Iris pigment epithelial cell (primary cell): ENCODE results near the gene ARSB.
"Not testable (repeated sequence)": the region's sequence is repeated elsewhere in the genome, so short reads cannot be mapped to it uniquely, and the experiment has no call there.

Source experiments
- DNase-seq: peaks from one replicate; pipeline ENCODE4 v3.0.0-alpha.2; 2011; ENCODE audit warnings: low read depth

The ARSB gene

DNA sequence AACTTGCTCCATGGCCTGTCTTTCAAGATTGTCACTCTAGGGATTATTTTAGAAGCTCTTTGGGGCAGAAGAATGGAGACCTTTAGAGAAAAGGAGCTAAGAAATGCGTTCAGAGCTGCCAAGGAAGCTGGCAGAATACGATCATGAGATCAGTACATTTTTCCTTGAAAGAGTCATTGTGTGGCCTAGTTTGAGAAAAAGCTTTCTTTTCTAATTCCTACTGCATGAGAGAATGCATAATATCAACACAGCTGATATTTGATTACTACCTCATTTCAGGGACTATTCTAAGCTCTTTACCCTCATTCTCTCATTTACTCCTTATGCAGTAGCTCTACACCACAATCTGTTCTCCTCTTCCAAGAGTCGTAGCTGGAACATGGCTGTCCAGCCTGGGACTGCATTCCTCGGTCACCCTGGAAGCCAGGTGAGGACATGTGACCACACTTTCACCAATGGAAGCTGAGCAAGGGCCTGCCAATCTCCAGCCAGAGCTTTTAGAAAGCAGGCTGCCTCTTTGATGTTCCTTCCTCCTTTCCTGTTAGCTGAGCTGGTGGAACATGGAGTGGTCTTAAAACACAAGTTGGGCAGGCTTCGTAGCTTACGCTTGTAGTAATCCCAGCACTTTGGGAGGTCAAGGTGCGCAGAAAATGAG, 237.3 kb downstream of the ARSB start:
- DNase-seq, result peak; percentile 92

DNA sequence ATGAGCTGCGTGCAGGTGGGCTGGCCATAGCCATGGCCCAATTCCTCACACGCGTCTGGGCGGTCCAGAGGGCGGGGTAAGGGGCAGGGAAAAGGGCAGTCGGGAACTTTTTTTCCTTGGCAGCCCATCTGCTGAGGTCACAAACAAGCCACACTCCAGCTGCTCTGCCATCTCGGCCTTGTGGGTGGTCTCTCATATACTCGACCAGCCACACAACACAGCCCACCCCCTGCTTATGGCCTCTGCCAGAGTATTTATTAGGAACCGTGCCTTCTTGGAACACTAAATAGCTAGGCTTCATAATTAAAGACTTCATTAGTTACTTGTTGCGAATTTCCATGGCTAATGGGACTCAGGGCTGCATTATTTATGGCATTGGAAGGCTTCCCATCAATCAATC, 238.1 kb downstream of the ARSB start:
- DNase-seq, result no peak

DNA sequence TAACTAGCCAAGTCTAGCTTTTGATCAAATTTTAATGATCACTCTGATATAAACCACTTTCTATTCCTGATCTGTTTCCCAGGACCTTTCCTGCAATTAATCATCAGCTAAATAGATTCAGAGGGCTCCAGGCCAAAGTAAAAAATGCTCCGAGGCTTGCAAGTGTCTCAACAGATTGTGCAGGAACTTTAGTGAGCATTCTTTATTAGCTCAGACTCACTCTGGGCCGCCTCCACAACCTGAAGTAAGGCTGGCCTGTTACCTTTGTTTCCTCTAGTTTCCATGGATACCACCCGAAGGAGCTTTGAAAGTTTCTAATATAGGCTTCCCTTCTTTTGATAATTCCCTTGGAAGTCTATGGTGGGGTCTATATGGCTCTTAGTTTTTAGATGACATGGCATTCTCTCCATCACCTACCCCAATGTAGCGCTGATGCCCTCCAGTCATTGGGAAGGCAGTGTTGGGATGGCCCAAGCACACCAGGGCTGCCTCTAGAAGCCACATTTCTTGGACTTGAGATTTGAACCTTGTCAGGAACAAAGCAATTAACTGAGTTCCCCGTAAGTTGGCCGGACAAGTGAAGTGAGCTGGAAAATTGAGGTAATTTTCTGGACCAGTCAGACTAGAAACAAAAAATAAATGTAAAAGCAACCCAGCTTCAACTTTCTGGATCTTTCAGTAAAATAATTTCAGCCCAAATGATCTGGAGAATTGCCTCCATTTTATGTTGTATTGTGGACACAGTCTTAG, 238.9 kb downstream of the ARSB start:
- DNase-seq, result no peak

DNA sequence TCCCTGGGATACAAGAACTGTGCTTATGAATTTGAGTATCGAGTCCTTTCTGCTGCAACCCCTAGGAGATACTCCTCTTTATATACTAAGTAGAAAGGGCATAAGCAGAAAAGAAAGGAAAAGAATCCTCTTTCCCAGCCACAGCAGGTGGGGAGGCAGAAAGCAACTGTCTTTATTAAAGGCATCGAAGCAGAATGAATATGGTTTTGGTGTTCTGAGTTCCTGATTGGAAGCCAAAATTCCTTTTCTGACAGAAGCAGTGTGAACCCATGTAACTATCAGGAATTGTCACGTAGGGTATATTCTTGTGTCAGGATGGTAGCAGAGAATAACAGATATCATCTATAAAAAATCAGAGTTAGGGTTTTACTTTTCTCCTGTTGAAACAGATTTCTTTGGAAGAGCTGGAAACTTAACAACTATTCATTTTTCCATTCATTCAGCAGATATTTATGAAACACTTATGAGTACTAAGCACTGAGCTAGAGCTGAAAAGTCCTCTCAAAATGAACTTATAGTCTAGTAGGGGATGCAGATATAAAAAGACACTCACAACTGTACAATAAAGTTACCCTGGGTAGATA, 240.1 kb downstream of the ARSB start:
- DNase-seq, result no peak

DNA sequence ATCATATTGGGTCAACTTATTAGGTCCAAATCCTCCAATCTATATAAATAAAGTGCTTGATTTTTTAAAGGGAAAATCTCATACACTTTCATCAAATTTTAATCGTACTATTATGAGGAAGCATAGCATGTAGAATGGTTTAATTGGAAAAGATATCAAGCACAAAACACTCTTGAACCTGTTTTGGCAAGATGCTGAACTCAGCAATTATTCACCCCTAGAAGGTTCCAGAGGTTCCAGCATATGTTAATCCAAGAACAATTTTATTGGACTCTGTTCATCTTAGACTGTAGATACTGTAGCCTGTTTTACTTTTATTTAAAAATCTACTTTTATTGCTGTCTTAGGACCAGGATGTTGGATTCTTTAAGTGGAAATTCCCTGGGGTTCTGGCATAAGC, 244.1 kb downstream of the ARSB start:
- no peak for DNase-seq

DNA sequence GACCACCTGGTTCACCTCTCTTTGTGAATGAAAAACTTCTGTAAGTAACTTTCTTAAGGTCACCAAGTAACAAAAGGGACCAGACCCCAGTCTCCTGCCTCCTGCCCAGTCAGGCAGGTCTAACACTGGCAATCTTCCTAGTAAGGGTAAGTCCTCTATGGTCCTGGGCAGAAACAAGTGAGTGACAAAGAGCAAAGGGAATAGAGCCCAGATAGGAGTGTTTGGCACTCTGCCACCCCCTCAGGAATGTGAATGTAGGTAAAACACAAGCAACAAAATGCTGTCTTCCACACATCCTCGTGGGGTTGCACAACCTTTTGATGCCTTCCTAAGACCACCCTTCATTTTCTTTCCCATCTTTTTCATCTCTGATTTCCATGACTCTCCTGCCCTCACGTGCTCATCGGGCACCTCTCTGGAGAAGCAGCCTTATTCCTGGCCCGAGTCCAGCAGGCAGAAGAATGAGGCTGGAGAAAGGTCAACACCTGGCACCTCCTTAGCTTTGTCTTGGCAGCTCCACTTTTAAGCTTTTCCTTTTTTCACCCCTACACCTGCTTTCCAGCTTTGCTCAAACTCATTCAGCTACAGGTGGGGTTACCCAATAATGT, 246.3 kb downstream of the ARSB start:
- DNase-seq, result no peak

DNA sequence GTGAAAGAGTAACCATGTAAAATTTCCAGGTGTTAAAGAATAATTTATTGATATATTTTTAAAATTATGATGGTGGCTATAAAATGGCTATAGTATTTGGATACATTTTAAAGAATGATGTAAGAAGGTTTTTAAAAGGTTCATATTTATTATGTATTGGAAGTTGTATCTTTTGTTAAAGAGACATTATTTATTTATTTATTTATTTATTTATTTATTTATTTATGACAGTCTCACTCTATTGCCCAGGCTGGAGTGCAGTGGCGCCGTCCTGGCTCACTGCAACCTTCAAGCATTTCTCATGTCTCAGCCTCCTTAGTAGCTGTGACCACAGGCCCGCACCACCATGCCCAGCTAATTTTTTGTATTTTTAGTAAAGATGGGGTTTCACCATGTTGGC, 247.0 kb downstream of the ARSB start:
- no peak for DNase-seq

DNA sequence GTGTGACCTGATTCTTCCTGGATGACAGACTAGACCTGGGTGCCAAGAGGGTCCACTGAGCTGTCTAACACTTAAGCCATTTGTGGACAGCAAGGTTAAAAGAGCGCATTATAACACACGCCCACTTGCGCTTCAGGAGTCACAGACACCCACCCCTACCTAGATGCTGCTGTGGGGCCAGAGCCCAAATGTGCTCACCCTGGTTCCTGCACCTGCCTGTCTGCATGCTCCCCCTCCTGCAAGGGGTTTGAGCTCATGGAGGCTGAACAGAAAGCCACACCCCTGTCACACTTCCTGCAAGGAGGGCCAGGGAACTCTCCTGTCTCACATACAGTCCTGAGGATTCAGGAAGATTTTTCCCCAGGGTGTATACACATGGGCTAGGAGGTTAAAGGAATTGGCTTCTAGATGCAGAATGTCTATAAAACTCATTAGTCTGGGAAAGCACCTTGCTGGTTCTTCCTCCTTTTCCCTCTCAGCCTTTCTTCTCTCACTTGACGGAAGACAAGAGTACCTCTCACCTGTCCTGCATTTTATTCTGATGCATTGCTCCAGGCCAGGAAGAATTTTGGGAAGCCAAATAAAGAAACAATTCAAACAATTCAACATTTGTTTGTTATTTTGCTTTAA, 249.2 kb downstream of the ARSB start:
- no peak for DNase-seq

DNA sequence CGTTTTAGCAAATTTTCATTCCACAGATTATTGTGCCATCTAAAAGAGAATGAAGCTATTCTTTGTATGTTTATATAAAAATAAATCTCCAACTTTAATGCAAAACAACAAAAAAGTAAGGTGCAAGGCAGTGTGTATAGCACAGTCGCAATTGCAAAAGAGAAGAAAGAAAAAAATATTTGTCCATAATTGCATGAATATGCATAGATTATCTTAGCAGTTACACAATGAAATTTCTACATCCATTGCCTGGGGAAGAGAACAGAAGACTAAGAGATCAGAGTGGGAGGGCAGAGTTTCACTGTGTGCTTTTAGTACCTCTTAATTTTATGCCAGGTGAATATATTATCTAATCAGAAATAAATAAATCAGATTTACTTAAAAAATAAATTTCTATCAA, 250.2 kb downstream of the ARSB start:
- no peak for DNase-seq

DNA sequence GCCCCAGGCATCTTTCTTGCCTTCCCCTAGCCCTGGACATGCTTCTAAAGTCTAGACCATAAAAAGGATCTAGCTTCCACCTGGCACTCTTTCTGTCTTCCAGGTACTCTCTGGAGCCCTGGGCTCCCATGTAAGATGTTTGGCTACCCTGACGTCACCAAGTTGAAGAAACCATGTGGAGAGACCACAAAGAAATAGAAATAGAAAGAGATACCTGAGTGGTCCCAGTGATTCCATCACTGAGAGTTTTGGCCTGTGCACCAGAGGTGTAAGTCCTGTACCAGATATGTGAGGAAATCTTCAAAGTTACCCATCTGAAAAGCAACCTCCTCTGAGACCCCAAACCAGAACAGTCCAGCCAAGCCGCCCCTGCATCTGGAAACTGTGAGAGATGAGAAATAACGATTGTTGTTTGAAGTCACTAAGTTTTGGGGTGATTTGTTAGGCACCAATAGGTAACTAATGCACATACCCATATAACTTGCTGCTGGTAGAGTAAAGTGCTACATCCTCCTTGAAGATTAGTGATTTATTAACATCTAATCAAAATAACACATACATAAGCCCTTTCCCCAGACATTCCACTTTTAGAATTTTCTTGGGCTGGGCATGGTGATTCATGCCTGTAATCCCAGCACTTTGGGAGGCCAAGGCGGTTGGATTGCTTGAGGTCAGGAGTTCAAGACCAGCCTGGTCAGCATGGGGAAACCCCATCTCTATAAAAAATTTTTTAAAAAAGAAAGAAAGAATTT, 250.8 kb downstream of the ARSB start:
- no peak for DNase-seq

DNA sequence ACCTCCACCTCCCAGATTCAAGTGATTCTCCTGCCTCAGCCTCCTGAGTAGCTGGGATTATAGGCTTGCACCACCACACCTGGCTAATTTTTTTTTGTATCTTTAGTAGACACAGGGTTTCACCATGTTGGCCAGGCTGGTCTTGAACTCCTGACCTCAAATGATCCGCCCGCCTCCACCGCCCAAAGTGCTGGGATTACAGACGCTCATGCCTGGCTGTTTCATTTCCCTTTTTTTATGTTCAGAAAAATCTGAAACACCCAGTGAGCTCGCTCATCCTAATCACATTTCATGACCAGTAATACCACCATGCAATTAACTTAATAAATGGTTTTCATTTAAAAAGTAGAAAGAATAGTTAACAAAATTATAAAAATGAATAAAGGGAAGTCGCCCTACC, 252.4 kb downstream of the ARSB start:
- DNase-seq, result not testable (repeated sequence)

DNA sequence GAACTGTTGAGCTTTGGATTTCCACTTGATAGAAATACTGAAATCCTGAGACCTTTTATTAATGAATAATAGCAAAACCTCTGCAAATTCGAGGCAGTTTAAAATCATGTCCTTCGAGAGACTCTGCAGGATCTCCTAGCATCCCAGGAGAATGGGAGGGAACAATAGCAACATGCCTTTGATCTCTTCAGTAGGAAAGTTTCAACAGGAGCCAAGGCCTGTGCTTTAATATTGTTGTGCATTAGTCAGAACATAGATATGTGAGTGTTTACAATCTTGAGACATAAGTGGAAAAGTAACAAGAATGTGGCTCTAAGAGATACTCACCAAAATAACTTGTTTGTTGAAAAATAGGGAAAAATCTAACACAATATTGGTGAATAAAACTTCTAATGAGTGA, 253.2 kb downstream of the ARSB start:
- peak; percentile 72 for DNase-seq

DNA sequence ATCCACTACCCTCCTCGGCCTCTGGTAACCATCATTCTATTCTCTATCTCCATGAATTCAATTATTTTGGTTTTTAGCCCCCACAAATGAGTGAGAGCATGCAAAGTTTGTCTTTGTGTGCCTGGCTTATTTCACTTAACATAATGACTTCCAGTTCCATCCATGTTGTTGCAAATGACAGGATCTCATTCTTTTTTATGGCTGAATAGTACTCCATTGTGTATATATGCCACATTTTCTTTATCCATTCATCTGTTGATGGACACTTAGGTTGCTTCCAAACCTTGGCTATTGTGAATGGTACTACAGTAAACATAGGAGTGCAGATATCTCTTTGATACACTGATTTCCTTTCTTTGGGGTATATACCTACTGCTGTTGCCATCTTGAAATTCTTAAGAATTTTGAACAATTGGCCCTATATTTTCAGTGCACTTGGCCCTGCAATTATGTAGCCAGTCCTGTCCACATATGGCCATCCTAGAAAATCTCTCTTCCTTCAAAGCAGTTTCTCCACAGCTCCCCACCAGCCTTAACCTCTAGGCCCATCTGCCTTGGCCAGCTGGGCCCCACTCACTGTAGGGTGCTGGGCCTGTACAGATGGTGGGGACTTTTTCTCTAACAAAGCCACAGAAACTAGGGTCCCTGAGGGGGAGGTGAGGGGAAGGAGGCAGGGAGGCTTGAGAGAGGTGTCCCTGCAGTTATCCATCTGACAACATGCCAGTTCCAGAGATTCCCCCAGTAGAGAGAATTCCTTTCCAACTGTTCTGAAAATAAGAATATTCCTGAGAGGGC, 254.6 kb downstream of the ARSB start:
- DNase-seq, result no peak

DNA sequence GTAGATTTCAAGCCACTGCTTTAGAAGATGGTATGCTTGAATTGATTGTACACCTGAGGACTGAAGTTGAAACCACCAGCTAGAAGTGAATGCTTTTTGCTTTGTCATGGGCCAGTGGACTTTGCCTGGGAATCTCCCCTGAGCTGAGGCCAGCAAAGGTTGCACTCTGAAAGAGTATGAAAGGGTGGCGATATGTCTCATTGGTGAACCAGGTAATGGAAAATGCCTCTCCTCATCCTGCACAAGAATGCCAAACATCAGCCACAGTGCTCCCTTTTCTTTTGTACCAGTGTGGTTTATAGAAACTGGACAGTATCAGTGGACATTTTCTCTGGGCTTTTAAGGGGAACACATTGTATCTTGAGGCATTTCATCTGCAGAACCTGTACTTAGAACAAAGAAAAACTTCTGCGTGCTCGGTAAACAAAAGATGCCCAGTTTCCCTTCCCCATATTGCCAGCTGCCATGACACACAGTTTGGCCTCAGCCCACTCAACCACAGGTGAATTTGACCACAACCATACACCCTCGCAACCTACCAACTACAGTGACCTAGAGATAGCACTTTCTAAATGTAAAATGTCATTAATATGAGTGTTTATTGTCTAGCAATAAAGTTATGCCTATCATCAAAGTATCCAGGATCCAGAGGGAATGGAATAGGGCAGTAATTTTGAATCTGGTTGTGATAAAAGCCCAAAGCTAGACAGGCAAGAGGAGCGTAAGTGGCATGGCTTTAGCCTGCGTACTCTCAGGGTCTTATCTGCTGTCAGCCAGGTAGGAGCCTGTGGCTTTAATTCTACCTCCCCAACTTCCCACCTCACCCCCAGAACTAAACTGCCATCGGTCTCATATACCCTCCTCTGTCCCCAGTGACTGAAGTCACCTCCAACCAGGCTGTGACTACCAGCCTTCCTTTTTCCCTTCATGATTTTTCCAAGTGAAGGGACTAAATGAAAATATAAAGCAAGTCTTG, 257.0 kb downstream of the ARSB start:
- no peak for DNase-seq
